ENCODE data around the gene MGAT4A. TPM values are rescaled to one million over a fixed set of nuclear protein-coding genes. Genes with fewer than 3 reads are reported as not detected.

Gene MGAT4A
- total and polyA plus RNA-seq, 2 of the 8 experiments (the other 6 are each of a cell fraction or from before 2014, with no cell fraction given) = 1.4 to 7.7 TPM

- Histone ChIP-seq H3K23ac (ENCODE audit: insufficient read length) (no peak overlapping the region), H3K4me3 (ENCODE audit: extremely low read depth in 1 of 4, insufficient read depth in 2 of 4, low read depth in 3 of 4, low read length in 4 of 4) (no peak overlapping the region), H2AK5ac (ENCODE audit: low read depth, low read length) (no peak overlapping the region), H3K18ac (ENCODE audit: extremely low read depth, low read length) (no peak overlapping the region), H3K9me3 (ENCODE audit: insufficient read depth in 2 of 2, low read depth in 1 of 2, low read length in 1 of 2) (no peaks in the 10 kb centered on the region), H4K5ac (ENCODE audit: insufficient read length, low read depth, low read length) (no peak overlapping the region), H2BK12ac (ENCODE audit: low read depth, low read length) (no peak overlapping the region), H4K91ac (replicated peaks; ENCODE audit: insufficient read length, low read length) (no peak overlapping the region), H2BK20ac (ENCODE audit: low read length) (no peak overlapping the region), H3K14ac (ENCODE audit: insufficient read length) (no peak overlapping the region), H3K4ac (replicated peaks; ENCODE audit: insufficient read length, low read depth, low read length) (no peak overlapping the region), H2BK120ac (replicated peaks; ENCODE audit: low read depth, low read length) (no peak overlapping the region), H4K8ac (ENCODE audit: extremely low read depth, insufficient read depth, low read length) (no peak overlapping the region), H2AFZ (ENCODE audit: low read length) (no peak overlapping the region), H3K36me3 (ENCODE audit: control insufficient read depth in 2 of 4, insufficient read depth in 4 of 4, low read length in 3 of 4) (no peaks in the 10 kb centered on the region), H3K27ac (ENCODE audit: low read depth, low read length) (no peak overlapping the region), H3K9ac (replicated peaks in 1 of 4; ENCODE audit: extremely low read depth in 1 of 4, low read depth in 3 of 4, low read length in 3 of 4) (no peak overlapping the region; a peak in 1 of 7 replicates), H2BK15ac (ENCODE audit: low read length) (no peak overlapping the region), H3K79me2 (ENCODE audit: control insufficient read depth in 1 of 2, insufficient read depth in 2 of 2, low read length in 2 of 2) (no peaks in the 10 kb centered on the region), H3K27me3 (replicated peaks in 1 of 4; ENCODE audit: control insufficient read depth in 3 of 4, extremely low read depth in 1 of 4, insufficient read depth in 3 of 4, low read length in 3 of 4) (no peaks in the 10 kb centered on the region), H3K4me2 (ENCODE audit: insufficient read depth in 1 of 2, low read depth in 2 of 2, low read length in 2 of 2) (no peak overlapping the region), H4K20me1 (replicated peaks in 1 of 2; ENCODE audit: control insufficient read depth in 1 of 2, insufficient read depth in 2 of 2, low read length in 2 of 2) (no peaks in the 10 kb centered on the region), H3K4me1 (replicated peaks in 1 of 4; ENCODE audit: control insufficient read depth in 3 of 4, insufficient read depth in 4 of 4, low read length in 3 of 4) (peaks cover 0 to 2% (median 0%) of the 10 kb centered on the region in 4 experiments; a peak in 1 of 7 replicates), H3K56ac (replicated peaks; ENCODE audit: insufficient read length, low read depth, low read length) (no peak overlapping the region), H2BK5ac (ENCODE audit: low read depth, low read length) (no peak overlapping the region), H3K23me2 (ENCODE audit: low read depth, low read length) (no peaks in the 10 kb centered on the region; the same call in 1 of the 2 replicates), H3K79me1 (ENCODE audit: low read depth, low read length) (no peaks in the 10 kb centered on the region)
- 91% methylated on average over 9 of the region's 9 CpGs; no CpG with 5 or more reads in 1 of the 2 experiments for WGBS, 2 experiments (ENCODE audit: extremely low coverage in 1 of 2, insufficient coverage in 1 of 2, insufficient read length in 1 of 2, insufficient replicate concordance in 2 of 2, low coverage in 1 of 2, low lambda C conversion rate in 2 of 2, missing lambda C conversion rate in 1 of 2)
- FAIRE-seq (no peak), DNase-seq (ENCODE audit: low read depth in 1 of 2, low spot score in 2 of 2) (no peak)
- ChIA-PET CTCF (ENCODE audit: partially characterized antibody) (no interaction called here), POLR2A (ENCODE audit: partially characterized antibody) (no interaction called here)
- no peak for TF ChIP-seq KDM5A (IDR thresholded peaks at IDR 0.05; ENCODE audit: low read length)
- no peak for TF ChIP-seq EP300 (IDR thresholded peaks at IDR 0.05; ENCODE audit: borderline replicate concordance in 1 of 2, low read depth in 2 of 2, low read length in 2 of 2)
- TF ChIP-seq BRCA1 (IDR thresholded peaks at IDR 0.05; ENCODE audit: low read depth, low read length) = no peak
- TF ChIP-seq RXRA (IDR thresholded peaks at IDR 0.05; ENCODE audit: insufficient read depth, low read depth, low read length) = no peak
- no peak for TF ChIP-seq CHD2 (IDR thresholded peaks at IDR 0.05; ENCODE audit: low read length)
- no peak for TF ChIP-seq CHD1 (IDR thresholded peaks at IDR 0.05; ENCODE audit: low read depth, low read length)
- no peak for TF ChIP-seq ASH2L (IDR thresholded peaks at IDR 0.05; ENCODE audit: low read length)
- TF ChIP-seq NRF1 (IDR thresholded peaks at IDR 0.05; ENCODE audit: low read depth, low read length) = no peak
- no peak for TF ChIP-seq BACH1 (IDR thresholded peaks at IDR 0.05; ENCODE audit: low read length)
Measured at GRCh38 chr2:98715812-98716451, 15.0 kb downstream of the MGAT4A start.

Data from H1 (cell line).